ENCODE data around the gene SLC44A2. TPM values are rescaled to one million over a fixed set of nuclear protein-coding genes. Genes with fewer than 3 reads are reported as not detected.

The SLC44A2 gene
- total RNA-seq, 1 experiment from 2014 or later, result 31.5 TPM

- Histone ChIP-seq H3K9me3 (ENCODE audit: control insufficient read depth, insufficient read depth, low read depth, low read length) (no peaks in the 10 kb centered on the region), H3K4me3 (ENCODE audit: low read depth in 2 of 2, low read length in 2 of 2) (peak overlapping the region in 1 of 2 experiments; percentile 61; a peak in 2 of 4 replicates), H3K36me3 (ENCODE audit: control insufficient read depth, insufficient read depth, low read length) (no peaks in the 10 kb centered on the region), H3K4me1 (ENCODE audit: control insufficient read depth, insufficient read depth, low read length) (peaks cover 8% of the 10 kb centered on the region), H3K27me3 (ENCODE audit: control insufficient read depth, insufficient read depth, low read length) (no peaks in the 10 kb centered on the region), H3K27ac (ENCODE audit: low read length) (no peak overlapping the region)
- in situ Hi-C loops (cut with HindIII; ENCODE audit: low pct_unique_long_range_greater_than_20kb, low sequenced_read_pairs), result no loop called here
- CTCF ChIA-PET, result no interaction called here
- no peak for TF ChIP-seq SIN3A (IDR thresholded peaks at IDR 0.05; ENCODE audit: borderline replicate concordance, insufficient read depth, low read depth, low read length)
- no peak for TF ChIP-seq POLR2AphosphoS5 (IDR thresholded peaks at IDR 0.05; ENCODE audit: low read depth, low read length)
- TF ChIP-seq, protein P1, sequence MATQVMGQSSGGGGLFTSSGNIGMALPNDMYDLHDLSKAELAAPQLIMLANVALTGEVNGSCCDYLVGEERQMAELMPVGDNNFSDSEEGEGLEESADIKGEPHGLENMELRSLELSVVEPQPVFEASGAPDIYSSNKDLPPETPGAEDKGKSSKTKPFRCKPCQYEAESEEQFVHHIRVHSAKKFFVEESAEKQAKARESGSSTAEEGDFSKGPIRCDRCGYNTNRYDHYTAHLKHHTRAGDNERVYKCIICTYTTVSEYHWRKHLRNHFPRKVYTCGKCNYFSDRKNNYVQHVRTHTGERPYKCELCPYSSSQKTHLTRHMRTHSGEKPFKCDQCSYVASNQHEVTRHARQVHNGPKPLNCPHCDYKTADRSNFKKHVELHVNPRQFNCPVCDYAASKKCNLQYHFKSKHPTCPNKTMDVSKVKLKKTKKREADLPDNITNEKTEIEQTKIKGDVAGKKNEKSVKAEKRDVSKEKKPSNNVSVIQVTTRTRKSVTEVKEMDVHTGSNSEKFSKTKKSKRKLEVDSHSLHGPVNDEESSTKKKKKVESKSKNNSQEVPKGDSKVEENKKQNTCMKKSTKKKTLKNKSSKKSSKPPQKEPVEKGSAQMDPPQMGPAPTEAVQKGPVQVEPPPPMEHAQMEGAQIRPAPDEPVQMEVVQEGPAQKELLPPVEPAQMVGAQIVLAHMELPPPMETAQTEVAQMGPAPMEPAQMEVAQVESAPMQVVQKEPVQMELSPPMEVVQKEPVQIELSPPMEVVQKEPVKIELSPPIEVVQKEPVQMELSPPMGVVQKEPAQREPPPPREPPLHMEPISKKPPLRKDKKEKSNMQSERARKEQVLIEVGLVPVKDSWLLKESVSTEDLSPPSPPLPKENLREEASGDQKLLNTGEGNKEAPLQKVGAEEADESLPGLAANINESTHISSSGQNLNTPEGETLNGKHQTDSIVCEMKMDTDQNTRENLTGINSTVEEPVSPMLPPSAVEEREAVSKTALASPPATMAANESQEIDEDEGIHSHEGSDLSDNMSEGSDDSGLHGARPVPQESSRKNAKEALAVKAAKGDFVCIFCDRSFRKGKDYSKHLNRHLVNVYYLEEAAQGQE (IDR thresholded peaks at IDR 0.05; ENCODE audit: insufficient read depth in 1 of 2, low read depth in 2 of 2, low read length in 1 of 2), result no peak
- ATAC-seq (no peak), DNase-seq (ENCODE audit: low read depth, low spot score) (no peak)
- BruUV-seq (replicated peaks), result no TSS peak
- intact Hi-C loops (cut with micrococcal nuclease; ENCODE audit: unreplicated experiment), result no loop called here
- POLR2A ChIA-PET, result no interaction called here
These were observed 768 bp upstream of the SLC44A2 start for GRCh38 chr19:10624585-10624984.

GRCh38 chr19:10625762-10626138 lies 397 bp downstream of the SLC44A2 start:
- ChIA-PET CTCF (no interaction called here), POLR2A (no interaction called here)
- BruUV-seq (replicated peaks), result no TSS peak
- no peaks in the 10 kb centered on the region for H3K27me3 ChIP-seq (ENCODE audit: control insufficient read depth, insufficient read depth, low read length)
- no peak for TF ChIP-seq TCF7L2 (IDR thresholded peaks at IDR 0.05; ENCODE audit: low read depth, low read length)
- TF ChIP-seq POLR2AphosphoS5 (IDR thresholded peaks at IDR 0.05; ENCODE audit: low read depth, low read length), result no peak
- TF ChIP-seq, protein P2, sequence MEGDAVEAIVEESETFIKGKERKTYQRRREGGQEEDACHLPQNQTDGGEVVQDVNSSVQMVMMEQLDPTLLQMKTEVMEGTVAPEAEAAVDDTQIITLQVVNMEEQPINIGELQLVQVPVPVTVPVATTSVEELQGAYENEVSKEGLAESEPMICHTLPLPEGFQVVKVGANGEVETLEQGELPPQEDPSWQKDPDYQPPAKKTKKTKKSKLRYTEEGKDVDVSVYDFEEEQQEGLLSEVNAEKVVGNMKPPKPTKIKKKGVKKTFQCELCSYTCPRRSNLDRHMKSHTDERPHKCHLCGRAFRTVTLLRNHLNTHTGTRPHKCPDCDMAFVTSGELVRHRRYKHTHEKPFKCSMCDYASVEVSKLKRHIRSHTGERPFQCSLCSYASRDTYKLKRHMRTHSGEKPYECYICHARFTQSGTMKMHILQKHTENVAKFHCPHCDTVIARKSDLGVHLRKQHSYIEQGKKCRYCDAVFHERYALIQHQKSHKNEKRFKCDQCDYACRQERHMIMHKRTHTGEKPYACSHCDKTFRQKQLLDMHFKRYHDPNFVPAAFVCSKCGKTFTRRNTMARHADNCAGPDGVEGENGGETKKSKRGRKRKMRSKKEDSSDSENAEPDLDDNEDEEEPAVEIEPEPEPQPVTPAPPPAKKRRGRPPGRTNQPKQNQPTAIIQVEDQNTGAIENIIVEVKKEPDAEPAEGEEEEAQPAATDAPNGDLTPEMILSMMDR (IDR thresholded peaks at IDR 0.05), result no peak
- TF ChIP-seq, protein P1 (IDR thresholded peaks at IDR 0.05; ENCODE audit: insufficient read depth in 1 of 2, low read depth in 2 of 2, low read length in 1 of 2), result no peak
- no peak for TF ChIP-seq SIN3A (IDR thresholded peaks at IDR 0.05; ENCODE audit: borderline replicate concordance, insufficient read depth, low read depth, low read length)
- in situ Hi-C loops (cut with HindIII; ENCODE audit: low pct_unique_long_range_greater_than_20kb, low sequenced_read_pairs), result no loop called here
- peak overlapping the region; percentile 48; the same call in 1 of the 2 replicates for H3K27ac ChIP-seq (ENCODE audit: low read length)
- peaks cover 8% of the 10 kb centered on the region for H3K4me1 ChIP-seq (ENCODE audit: control insufficient read depth, insufficient read depth, low read length)
- intact Hi-C loops (cut with micrococcal nuclease; ENCODE audit: unreplicated experiment), result no loop called here
- no peak for DNase-seq (ENCODE audit: low read depth, low spot score)
- no peak for ATAC-seq
- H3K36me3 ChIP-seq (ENCODE audit: control insufficient read depth, insufficient read depth, low read length), result no peaks in the 10 kb centered on the region
- H3K9me3 ChIP-seq (ENCODE audit: control insufficient read depth, insufficient read depth, low read depth, low read length), result no peaks in the 10 kb centered on the region
- peak overlapping the region; percentile 48 to 61 for H3K4me3 ChIP-seq (ENCODE audit: low read depth in 2 of 2, low read length in 2 of 2)
